GM19239 (cell line): ENCODE data around the gene CDK16.

ENCODE experiments used
- DNase-seq: peaks from one replicate; pipeline ENCODE4 v3.0.0; 2011; ENCODE audit warnings: low spot score; ENCODE audit not compliant: insufficient read length
- FAIRE-seq: peaks from 2 replicates; lab custom pipeline; 2011; peaks lifted over from hg19 to GRCh38; lab: Jason Lieb, UNC

The CDK16 gene

DNA sequence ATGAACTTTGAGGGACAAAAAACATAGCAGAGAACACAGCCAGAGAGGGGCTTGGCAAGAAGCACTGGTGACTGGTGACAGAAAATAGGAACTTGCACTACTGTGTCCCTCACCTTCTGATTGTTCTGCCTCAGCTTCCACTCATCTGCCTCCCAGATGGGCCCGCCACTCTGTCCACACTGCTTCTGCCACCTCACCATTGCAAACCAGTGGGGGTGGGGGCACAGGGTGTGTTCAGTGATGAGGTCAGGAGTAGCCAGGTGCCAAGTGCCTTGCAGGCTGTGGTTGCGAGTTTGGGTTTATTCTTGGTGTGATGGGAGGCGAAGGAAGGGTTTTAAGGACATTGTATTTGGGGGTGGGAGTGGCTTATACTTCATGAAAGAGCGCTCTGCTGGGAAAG is 34.0 kb upstream of the CDK16 start:
- DNase-seq (no peak), FAIRE-seq (no peak)

DNA sequence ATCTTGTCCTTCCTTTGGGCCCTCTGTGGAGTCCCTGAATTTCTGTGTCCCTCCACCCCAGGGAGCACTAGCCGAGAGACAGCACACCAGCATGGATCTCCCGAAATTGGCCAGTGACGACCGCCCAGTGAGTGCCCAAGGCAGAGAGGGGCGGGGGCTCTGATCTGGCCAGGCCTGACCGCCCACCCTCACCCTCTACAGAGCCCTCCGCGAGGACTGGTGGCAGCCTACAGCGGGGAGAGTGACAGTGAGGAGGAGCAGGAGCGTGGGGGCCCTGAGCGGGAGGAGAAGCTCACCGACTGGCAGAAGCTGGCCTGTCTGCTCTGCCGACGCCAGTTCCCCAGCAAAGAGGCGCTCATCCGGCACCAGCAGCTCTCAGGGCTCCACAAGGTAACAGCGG is 33.2 kb upstream of the CDK16 start:
- DNase-seq, result no peak
- FAIRE-seq, result no peak

- FAIRE-seq (no peak), DNase-seq (no peak)
Measured at GRCh38 chrX:47186096-47186740, 32.3 kb upstream of the CDK16 start.

DNA sequence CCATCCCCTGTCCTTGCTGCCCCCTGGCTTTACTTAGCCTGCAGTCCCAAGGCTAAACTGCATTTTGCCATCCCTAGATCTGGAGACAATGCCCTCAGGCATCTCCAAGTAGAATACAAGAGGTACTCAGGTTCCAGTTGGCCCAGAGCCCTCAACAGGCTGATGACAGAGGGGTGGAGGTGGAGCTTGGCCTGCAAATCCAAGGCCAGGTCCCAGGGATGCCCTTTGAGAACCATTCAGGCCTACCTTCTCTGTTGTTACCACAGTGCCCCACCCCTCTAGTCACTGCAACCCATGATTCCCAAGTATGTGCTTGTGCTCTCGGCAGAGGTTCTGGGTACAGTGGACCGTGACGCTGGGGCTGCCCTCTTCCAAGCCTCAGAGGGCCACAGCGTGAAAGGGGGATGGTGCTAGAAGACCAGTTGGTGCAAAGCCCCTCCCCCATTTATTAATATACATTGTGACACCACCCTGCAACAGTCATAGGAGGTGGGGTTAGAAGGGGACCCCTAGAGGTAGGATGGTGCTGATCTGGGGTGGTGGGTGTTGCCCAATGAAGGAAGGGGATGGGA is 31.3 kb upstream of the CDK16 start:
- FAIRE-seq, result no peak
- DNase-seq, result no peak

- FAIRE-seq (peak; percentile 18), DNase-seq (no peak)
Measured at GRCh38 chrX:47189906-47190305, 28.6 kb upstream of the CDK16 start.

DNA sequence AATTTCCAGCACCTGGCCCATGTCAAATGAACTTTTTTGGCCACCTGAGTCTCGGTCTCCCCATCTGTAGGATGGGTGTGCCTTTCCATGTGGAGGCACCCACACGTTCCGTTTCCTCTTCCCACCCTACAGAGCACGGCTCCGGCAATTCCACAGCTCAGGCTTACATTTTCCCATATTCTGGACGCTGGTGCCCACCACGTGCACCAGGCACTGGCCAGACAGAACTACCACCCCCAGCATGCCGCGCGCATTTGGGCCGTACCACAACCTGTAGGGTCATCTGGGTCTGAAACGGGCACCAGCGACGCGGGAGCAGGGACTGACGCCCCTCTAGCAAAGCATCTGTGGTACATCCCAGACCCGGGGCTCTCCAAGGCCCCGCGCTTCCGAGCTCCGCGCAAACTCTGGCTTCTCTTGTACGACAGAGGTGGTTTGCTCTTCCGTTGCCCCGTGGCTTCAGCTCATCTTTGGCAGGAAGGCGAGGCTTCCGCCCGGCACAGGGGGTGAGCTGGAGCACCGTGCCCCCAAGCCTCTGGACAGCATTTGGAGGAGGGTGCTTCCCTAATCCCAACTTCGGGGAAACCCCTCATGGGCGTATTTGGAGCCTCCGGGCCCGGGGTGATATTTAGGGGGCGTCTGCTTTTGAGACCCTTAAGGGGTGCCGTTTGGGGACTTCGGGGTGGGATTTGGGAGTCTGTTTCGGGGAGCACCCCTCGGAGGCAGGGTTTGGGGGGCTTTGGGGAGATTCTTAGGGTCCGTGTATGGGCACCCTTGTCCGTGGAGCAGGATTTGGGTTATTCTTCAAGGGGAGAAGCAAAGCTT is 27.8 kb upstream of the CDK16 start:
- FAIRE-seq, result peak; percentile 96
- peak; percentile 79 for DNase-seq

DNA sequence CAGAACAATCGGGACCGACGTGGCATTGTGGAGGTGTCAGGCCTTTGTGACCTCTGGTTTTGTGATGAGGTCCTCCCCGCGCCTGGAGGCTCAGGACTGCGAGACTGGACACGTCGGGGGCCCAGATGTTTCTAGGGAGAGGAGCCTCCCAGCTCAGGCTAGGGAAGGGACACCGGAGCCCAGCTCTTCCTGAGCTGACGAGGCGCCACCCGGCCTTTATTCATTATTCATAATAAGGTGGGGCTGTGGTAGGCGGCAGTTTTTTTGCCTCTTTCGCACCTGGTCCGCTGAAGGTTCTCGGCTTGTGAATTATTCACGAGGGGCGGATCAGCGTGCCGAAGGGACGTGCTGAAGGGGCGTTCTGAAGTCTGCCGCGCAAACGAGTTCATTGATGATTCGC is 27.1 kb upstream of the CDK16 start:
- DNase-seq (peak; percentile 29), FAIRE-seq (peak; percentile 81)

- FAIRE-seq (peak; percentile 44), DNase-seq (no peak)
Measured at GRCh38 chrX:47191806-47192401, 26.6 kb upstream of the CDK16 start.

DNA sequence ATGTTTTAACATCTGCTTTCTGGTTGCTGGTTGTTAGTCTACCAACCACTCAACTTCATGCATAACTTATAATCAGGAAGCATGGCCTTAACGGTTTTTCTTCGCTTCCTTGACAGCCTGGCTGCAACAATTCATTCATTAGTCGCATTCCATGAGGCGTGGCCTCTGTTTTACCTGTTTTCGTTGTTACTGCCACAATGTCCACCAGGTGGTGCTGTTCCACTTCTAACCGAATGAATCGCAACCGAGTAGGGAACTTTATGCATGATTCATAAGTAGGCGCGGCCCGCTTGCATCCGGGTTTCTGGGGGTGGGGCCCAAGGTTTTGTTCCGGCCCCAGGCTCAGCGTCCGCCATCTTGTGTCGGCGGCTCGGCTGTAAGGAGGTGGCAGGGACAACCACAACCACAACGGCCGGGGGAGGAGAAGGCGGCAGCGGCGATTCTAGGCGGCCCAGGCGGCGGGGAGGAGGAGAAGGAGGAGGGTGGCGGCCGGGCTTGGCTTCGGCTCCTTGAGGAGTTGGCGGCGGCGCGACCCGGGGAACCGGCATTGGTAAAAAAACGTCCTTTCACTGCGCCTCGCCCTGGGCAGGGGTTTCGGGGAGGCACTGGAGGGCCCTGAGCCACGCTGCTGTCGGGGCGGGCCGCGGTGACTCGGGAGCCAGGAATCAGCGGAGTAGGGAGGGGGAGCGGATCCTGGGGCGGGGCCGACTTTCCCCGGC is 24.8 kb upstream of the CDK16 start, which contains the start of gene UBA1:
Gene UBA1, plus strand, starts transcription at position 355 of the 719 bp plus-strand sequence. CDS start 4,974 bp downstream, outside the sequence.
- FAIRE-seq, result peak; percentile 100
- DNase-seq, result peak; percentile 54

- DNase-seq (no peak), FAIRE-seq (peak; percentile 66)
Measured at GRCh38 chrX:47194194-47194787, 24.2 kb upstream of the CDK16 start.

- FAIRE-seq (no peak), DNase-seq (no peak)
Measured at GRCh38 chrX:47196098-47196497, 22.4 kb upstream of the CDK16 start.

GRCh38 chrX:47197526-47197925 is 21.0 kb upstream of the CDK16 start:
- FAIRE-seq, result no peak
- DNase-seq, result no peak

DNA sequence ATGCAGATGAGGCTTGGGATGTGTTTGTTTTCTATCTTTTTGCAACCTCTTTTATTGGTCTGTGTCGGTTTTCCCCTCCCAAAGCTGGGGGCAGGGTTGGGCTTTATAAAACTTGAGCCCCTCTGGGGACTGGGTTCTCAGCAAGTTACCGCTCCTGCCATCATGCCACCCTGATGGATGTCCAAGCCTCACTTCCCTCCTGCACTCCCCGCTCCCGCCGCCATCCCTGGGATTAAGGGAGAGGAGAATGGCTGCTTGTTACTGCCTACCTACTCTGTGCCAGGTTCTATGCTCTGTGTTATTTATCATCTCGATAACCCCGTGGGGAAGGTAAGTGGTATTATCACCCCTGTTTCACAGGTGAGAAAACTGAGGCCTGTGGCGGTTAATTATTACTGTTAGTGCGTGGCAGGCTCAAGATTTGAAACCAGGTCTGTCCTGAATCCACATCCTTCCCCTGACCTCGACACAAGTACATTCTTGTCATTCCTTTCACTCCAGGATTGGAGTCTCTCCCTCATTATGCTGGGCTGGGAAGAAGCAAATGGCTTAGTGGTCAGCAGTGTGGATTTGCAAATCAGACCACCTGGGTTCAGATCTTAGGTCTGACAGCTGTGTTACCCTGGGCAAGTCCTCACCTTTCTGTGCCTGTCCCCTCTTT is 20.3 kb upstream of the CDK16 start:
- DNase-seq (no peak), FAIRE-seq (no peak)

DNA sequence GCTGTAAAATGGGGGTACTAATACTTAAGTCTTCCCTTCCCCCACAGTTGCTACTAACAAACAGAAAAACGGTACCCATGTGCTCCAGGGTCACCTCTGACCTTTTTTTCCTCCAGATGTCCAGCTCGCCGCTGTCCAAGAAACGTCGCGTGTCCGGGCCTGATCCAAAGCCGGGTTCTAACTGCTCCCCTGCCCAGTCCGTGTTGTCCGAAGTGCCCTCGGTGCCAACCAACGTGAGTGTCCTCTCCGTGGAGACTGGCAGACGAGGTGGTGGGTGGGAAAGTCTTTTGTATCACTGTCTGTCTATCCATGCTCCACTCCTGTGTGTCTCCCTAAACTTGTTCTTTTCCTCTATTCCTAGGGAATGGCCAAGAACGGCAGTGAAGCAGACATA is 19.8 kb upstream of the CDK16 start:
- DNase-seq, result no peak
- FAIRE-seq, result no peak

GRCh38 chrX:47199286-47199685 is 19.2 kb upstream of the CDK16 start:
- DNase-seq, result no peak
- no peak for FAIRE-seq

- FAIRE-seq (no peak), DNase-seq (no peak)
Measured at GRCh38 chrX:47200385-47201150, 17.9 kb upstream of the CDK16 start.

GRCh38 chrX:47201345-47201944 is 17.0 kb upstream of the CDK16 start:
- FAIRE-seq (no peak), DNase-seq (no peak)

GRCh38 chrX:47202316-47202715 is 16.2 kb upstream of the CDK16 start:
- FAIRE-seq, result no peak

More at GRCh38 chrX:47202316-47202715, 16.2 kb upstream of the CDK16 start:
- no peak for DNase-seq
